Lung (tissue), 12 donors: ENCODE measurements around the gene PPP2R5C. TPM values are rescaled to one million over a fixed set of nuclear protein-coding genes. Genes with fewer than 3 reads are reported as not detected.
A peak's percentile ranks its signal among the peaks of the same experiment; 100 is the strongest.

ENCODE experiments used
- ATAC-seq: fragments of 200-7000 bp; cut with Tn5 transposase; one replicate; pipeline ENCODE4 v1.9.1; 2020; ENCODE audit warnings: moderate number of reproducible peaks; ENCODE audit not compliant: insufficient read depth, low FRiP score
- DNase-seq, 3 donors: peaks; one replicate each; pipeline ENCODE4 v3.0.0-alpha.2; 2013 to 2017
- H3K27ac ChIP-seq, 2 donors: one replicate each; pipeline ENCODE4 v1.5.1; 2013; ENCODE audit warnings: mild to moderate bottlenecking in 2 of 2, moderate library complexity in 2 of 2, control low read depth in 1 of 2, inconsistent platforms in 1 of 2, low read depth in 1 of 2, low read length in 1 of 2
- H3K27me3 ChIP-seq, 3 donors: one replicate each; pipeline ENCODE4 v1.5.1; 2013; ENCODE audit warnings: low read length in 2 of 3; ENCODE audit not compliant: control insufficient read depth in 3 of 3, insufficient read depth in 3 of 3
- H3K36me3 ChIP-seq, 4 donors: one replicate each; pipeline ENCODE4 v1.5.1; 2013; ENCODE audit warnings: low read length in 4 of 4, mild to moderate bottlenecking in 1 of 4, moderate library complexity in 1 of 4; ENCODE audit not compliant: control insufficient read depth in 4 of 4, insufficient read depth in 4 of 4
- H3K4me1 ChIP-seq, 5 donors: one replicate each; pipeline ENCODE4 v1.5.1; 2013; ENCODE audit warnings: low read length in 5 of 5, mild to moderate bottlenecking in 2 of 5, moderate library complexity in 1 of 5; ENCODE audit not compliant: control insufficient read depth in 5 of 5, insufficient read depth in 5 of 5
- H3K4me3 ChIP-seq: one replicate; pipeline ENCODE4 v1.5.1; 2013; ENCODE audit warnings: mild to moderate bottlenecking, control low read depth, moderate library complexity
- H3K9ac ChIP-seq, 2 donors: one replicate each; pipeline ENCODE4 v1.5.1; 2013; ENCODE audit warnings: low read length in 2 of 2, control low read depth in 1 of 2; ENCODE audit not compliant: insufficient read depth in 1 of 2
- H3K9me3 ChIP-seq, 4 donors: one replicate each; pipeline ENCODE4 v1.5.1; 2013; ENCODE audit warnings: low read length in 3 of 4, mild to moderate bottlenecking in 1 of 4, moderate library complexity in 1 of 4; ENCODE audit not compliant: control insufficient read depth in 4 of 4, insufficient read depth in 3 of 4
- CTCF ChIP-seq: IDR thresholded peaks from 2 replicates; pipeline ENCODE4 v1.5.1; 2012; ENCODE audit warnings: mild to moderate bottlenecking; ENCODE audit errors: control extremely low read depth, extremely low read depth
- whole genome bisulfite sequencing, 2 donors: extraction: QIAGEN DNeasy Blood & Tissue Kit; methylation state at CpG; one replicate each; pipeline ENCODE4 v1.1.7; 2013; 5-methylcytosine and 5-hydroxymethylcytosine counted together
- polyA plus RNA-seq, 2 donors: library from polyadenylated mRNA; stranded (reverse); fragments of 200-250 nt; gene quantifications; one replicate each; pipeline ENCODE4 v1.2.1, GENCODE V29; 2013
- total RNA-seq, 2 donors: library from RNA; depleted of rRNA in 1 of 2; stranded (reverse); fragments of >200 nt in 1 of 2; gene quantifications; one replicate each; pipeline ENCODE4 v1.2.1, GENCODE V29; 2014 to 2021
- donor health status: control.
- donor health status: control.
- donor health status: Bipolar disorder and iron deficiency.
- donor health status: healthy.
- donor health status: DM: yes; HTN: yes; CAD: no.

Gene PPP2R5C
- total and polyA plus RNA-seq, 4 donors: 66.6 to 180 (median 126) TPM

GRCh38 chr14:101812071-101812470, 50.6 kb downstream of the PPP2R5C start:
- 82 to 89% methylated on average over 11 of the region's 11 CpGs for WGBS, 2 donors
- H3K9ac ChIP-seq: peak overlapping the region in 1 of 2 donors; percentile 28
- DNase-seq (no peak), ATAC-seq (no peak)
- H3K4me3 ChIP-seq: no peak overlapping the region
- peaks cover 0 to 2% (median 0%) of the 10 kb centered on the region in 4 donors for H3K36me3 ChIP-seq
- peaks cover 0 to 38% (median 11%) of the 10 kb centered on the region in 5 donors for H3K4me1 ChIP-seq
- H3K27me3 ChIP-seq: no peaks in the 10 kb centered on the region
- peak overlapping the region; percentile 25 to 86 for H3K27ac ChIP-seq
- no peak for TF ChIP-seq CTCF
- no peaks in the 10 kb centered on the region for H3K9me3 ChIP-seq

GRCh38 chr14:101813171-101813759, 51.8 kb downstream of the PPP2R5C start:
- TF ChIP-seq CTCF: no peak
- peaks cover 0 to 46% (median 11%) of the 10 kb centered on the region in 5 donors for H3K4me1 ChIP-seq
- DNase-seq (peak in 1 of 3 donors; percentile 50), ATAC-seq (no peak)
- peak overlapping the region; percentile 35 to 84 for H3K27ac ChIP-seq
- no peak overlapping the region for H3K4me3 ChIP-seq
- H3K9me3 ChIP-seq: no peaks in the 10 kb centered on the region
- peak overlapping the region in 1 of 2 donors; percentile 14 for H3K9ac ChIP-seq
- no peaks in the 10 kb centered on the region for H3K27me3 ChIP-seq
- WGBS, 2 donors: 64 to 76% methylated on average over 7 of the region's 7 CpGs
- H3K36me3 ChIP-seq: peaks cover 0 to 2% (median 0%) of the 10 kb centered on the region in 4 donors

GRCh38 chr14:101813833-101814232, 52.3 kb downstream of the PPP2R5C start:
- no peak overlapping the region for H3K4me3 ChIP-seq

More at GRCh38 chr14:101813833-101814232, 52.3 kb downstream of the PPP2R5C start:
- WGBS, 2 donors: 93 to 97% methylated on average over 1 of the region's 1 CpG
- no peak for TF ChIP-seq CTCF
- peaks cover 0 to 46% (median 11%) of the 10 kb centered on the region in 5 donors for H3K4me1 ChIP-seq
- H3K27me3 ChIP-seq: no peaks in the 10 kb centered on the region
- no peak for ATAC-seq
- H3K9ac ChIP-seq: no peak overlapping the region
- peak overlapping the region in 1 of 2 donors; percentile 35 for H3K27ac ChIP-seq
- H3K36me3 ChIP-seq: peaks cover 0 to 2% (median 0%) of the 10 kb centered on the region in 4 donors
- no peak for DNase-seq
- no peaks in the 10 kb centered on the region for H3K9me3 ChIP-seq
